ENCODE measurements around the gene POLR1G.

DNA sequence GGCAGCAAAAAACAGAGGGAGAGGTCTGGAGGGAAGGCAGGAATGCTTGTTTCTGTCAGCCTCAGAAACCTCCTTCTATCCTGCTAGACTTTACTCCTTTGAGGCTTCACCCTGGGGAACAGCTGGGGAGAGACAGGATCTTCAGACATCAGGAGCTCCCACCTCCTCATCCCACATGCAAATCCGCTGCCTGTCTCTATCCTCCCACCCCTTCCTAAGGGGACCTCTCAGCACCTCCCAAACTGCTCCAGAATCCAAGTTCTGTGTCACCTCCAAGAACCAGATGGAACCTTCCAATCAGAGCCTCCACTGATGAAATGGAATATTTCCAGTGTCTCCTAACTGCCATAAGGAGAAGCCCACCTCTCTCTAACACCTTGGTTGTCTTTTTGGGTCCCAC lies 26.3 kb upstream of the POLR1G start:
- TF ChIP-seq, protein P1, sequence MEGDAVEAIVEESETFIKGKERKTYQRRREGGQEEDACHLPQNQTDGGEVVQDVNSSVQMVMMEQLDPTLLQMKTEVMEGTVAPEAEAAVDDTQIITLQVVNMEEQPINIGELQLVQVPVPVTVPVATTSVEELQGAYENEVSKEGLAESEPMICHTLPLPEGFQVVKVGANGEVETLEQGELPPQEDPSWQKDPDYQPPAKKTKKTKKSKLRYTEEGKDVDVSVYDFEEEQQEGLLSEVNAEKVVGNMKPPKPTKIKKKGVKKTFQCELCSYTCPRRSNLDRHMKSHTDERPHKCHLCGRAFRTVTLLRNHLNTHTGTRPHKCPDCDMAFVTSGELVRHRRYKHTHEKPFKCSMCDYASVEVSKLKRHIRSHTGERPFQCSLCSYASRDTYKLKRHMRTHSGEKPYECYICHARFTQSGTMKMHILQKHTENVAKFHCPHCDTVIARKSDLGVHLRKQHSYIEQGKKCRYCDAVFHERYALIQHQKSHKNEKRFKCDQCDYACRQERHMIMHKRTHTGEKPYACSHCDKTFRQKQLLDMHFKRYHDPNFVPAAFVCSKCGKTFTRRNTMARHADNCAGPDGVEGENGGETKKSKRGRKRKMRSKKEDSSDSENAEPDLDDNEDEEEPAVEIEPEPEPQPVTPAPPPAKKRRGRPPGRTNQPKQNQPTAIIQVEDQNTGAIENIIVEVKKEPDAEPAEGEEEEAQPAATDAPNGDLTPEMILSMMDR (IDR thresholded peaks at IDR 0.05), result no peak
- TF ChIP-seq POLR2A (IDR thresholded peaks at IDR 0.05), result no peak

Data from thyroid gland (tissue), 4 donors.